GM11168 (cell line): ENCODE data around the gene TMEM59.
"Not testable (repeated sequence)": the region's sequence is repeated elsewhere in the genome, so short reads cannot be mapped to it uniquely, and the experiment has no call there.

ENCODE experiments used
- in situ Hi-C: fragments of 300-500 bp; cut with MboI; formaldehyde crosslinking; loops from one replicate; pipeline ENCODE4 v1.12.0; 2022; ENCODE audit warnings: low sequenced_read_pairs; ENCODE audit not compliant: unreplicated experiment

Gene TMEM59

GRCh38 chr1:54054438-54054749 lies 1.4 kb upstream of the TMEM59 start:
- in situ Hi-C loops = no loop called here

GRCh38 chr1:54053745-54054437 lies 887 bp upstream of the TMEM59 start:
- in situ Hi-C loops = no loop called here

- in situ Hi-C loops = no loop called here
Measured at GRCh38 chr1:54052431-54052933, 522 bp downstream of the TMEM59 start.

- in situ Hi-C loops = no loop called here
Measured at GRCh38 chr1:54051933-54052430, 1.0 kb downstream of the TMEM59 start.

GRCh38 chr1:54050435-54050834 lies 2.6 kb downstream of the TMEM59 start:
- in situ Hi-C loops = not testable (repeated sequence)

GRCh38 chr1:54047384-54048305 lies 5.4 kb downstream of the TMEM59 start:
- in situ Hi-C loops = no loop called here

- in situ Hi-C loops = no loop called here
Measured at GRCh38 chr1:54046671-54047383, 6.2 kb downstream of the TMEM59 start.

GRCh38 chr1:54045496-54045895 lies 7.5 kb downstream of the TMEM59 start:
- in situ Hi-C loops = no loop called here

GRCh38 chr1:54041806-54042205 lies 11.2 kb downstream of the TMEM59 start:
- in situ Hi-C loops = no loop called here

GRCh38 chr1:54037476-54037875 lies 15.5 kb downstream of the TMEM59 start:
- in situ Hi-C loops = no loop called here

- in situ Hi-C loops = no loop called here
Measured at GRCh38 chr1:54028306-54029251, 24.4 kb downstream of the TMEM59 start.

- in situ Hi-C loops = no loop called here
Measured at GRCh38 chr1:54027848-54028247, 25.2 kb downstream of the TMEM59 start.

- in situ Hi-C loops = not testable (repeated sequence)
Measured at GRCh38 chr1:54024811-54025210, 28.2 kb downstream of the TMEM59 start.

- in situ Hi-C loops = no loop called here
Measured at GRCh38 chr1:54024358-54024757, 28.6 kb downstream of the TMEM59 start.

- in situ Hi-C loops = not testable (repeated sequence)
Measured at GRCh38 chr1:54019562-54020176, 33.3 kb downstream of the TMEM59 start.

- in situ Hi-C loops = no loop called here
Measured at GRCh38 chr1:54018635-54019034, 34.4 kb downstream of the TMEM59 start.

- in situ Hi-C loops = no loop called here
Measured at GRCh38 chr1:54017979-54018378, 35.0 kb downstream of the TMEM59 start, which contains the start of gene LDLRAD1. TSS of gene LDLRAD1 (minus strand) at chr1:54018186. CDS start at chr1:54018112, 74 bp downstream.

- in situ Hi-C loops = no loop called here
Measured at GRCh38 chr1:54016343-54017282, 36.4 kb downstream of the TMEM59 start.
